ENCODE data around the gene RBP3.

RBP3 gene

GRCh38 chr10:47348138-47348651, at the start of gene RBP3:
TSS of gene RBP3 (plus strand) at chr10:47348363. CDS start at chr10:47348485, 122 bp downstream.
- DNase-seq (ENCODE audit: low read depth): no peak

GRCh38 chr10:47298715-47299114, 49.4 kb upstream of the RBP3 start:
- DNase-seq (ENCODE audit: low read depth): no peak

- DNase-seq (ENCODE audit: low read depth): no peak
Observed at GRCh38 chr10:47299611-47300428, 48.3 kb upstream of the RBP3 start, which contains the start of gene GDF10. TSS of gene GDF10 (plus strand) at chr10:47300197. CDS start at chr10:47300652, 455 bp downstream.

DNA sequence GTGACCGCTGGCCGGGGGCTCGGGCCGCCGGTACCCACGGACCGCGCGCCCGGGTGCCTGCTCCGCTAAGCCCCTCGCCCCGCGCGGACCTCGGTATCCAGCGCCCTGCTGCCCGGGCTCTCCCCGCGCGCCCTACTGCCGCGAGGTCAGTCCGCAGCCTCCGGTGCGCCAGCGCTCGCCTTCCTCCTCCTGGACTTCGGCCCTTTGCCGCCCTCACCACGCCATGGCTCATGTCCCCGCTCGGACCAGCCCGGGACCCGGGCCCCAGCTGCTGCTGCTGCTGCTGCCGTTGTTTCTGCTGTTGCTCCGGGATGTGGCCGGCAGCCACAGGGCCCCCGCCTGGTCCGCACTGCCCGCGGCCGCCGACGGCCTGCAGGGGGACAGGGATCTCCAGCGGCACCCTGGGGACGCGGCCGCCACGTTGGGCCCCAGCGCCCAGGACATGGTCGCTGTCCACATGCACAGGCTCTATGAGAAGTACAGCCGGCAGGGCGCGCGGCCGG, 47.7 kb upstream of the RBP3 start:
- no peak for DNase-seq (ENCODE audit: low read depth)

- DNase-seq (ENCODE audit: low read depth): no peak
Observed at GRCh38 chr10:47301833-47302232, 46.3 kb upstream of the RBP3 start.

GRCh38 chr10:47303105-47303504, 45.1 kb upstream of the RBP3 start:
- no peak for DNase-seq (ENCODE audit: low read depth)

- DNase-seq (ENCODE audit: low read depth): no peak
Observed at GRCh38 chr10:47303866-47304265, 44.3 kb upstream of the RBP3 start.

DNA sequence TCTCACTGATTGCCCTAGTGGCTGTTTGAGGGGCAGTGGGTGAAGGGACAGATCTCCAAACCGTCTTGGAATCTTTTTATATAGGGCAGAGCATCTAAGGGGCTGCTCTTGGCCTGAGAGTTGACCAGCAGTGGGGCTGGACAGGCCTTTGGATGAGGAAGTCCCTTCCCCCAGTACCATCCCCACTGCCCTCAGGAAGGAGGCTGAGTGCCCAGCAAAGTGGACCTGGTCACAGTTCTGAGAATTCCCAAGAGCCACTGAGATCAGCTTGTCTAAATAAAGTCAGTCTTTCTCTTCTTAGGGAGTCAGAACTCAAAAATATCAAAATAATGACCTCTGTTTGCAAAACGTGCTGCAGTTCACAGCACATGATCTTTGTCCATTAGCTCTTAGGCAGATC, 42.6 kb upstream of the RBP3 start:
- DNase-seq (ENCODE audit: low read depth): no peak

- no peak for DNase-seq (ENCODE audit: low read depth)
Observed at GRCh38 chr10:47306387-47307210, 41.6 kb upstream of the RBP3 start.

GRCh38 chr10:47307381-47307780, 40.8 kb upstream of the RBP3 start:
- no peak for DNase-seq (ENCODE audit: low read depth)

GRCh38 chr10:47308775-47309174, 39.4 kb upstream of the RBP3 start:
- no peak for DNase-seq (ENCODE audit: low read depth)

GRCh38 chr10:47309408-47310089, 38.6 kb upstream of the RBP3 start:
- no peak for DNase-seq (ENCODE audit: low read depth)

DNA sequence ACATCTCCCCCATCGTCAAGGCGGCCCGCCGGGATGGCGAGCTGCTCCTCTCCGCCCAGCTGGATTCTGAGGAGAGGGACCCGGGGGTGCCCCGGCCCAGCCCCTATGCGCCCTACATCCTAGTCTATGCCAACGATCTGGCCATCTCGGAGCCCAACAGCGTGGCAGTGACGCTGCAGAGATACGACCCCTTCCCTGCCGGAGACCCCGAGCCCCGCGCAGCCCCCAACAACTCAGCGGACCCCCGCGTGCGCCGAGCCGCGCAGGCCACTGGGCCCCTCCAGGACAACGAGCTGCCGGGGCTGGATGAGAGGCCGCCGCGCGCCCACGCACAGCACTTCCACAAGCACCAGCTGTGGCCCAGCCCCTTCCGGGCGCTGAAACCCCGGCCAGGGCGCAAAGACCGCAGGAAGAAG, 38.1 kb upstream of the RBP3 start:
- DNase-seq (ENCODE audit: low read depth): no peak

DNA sequence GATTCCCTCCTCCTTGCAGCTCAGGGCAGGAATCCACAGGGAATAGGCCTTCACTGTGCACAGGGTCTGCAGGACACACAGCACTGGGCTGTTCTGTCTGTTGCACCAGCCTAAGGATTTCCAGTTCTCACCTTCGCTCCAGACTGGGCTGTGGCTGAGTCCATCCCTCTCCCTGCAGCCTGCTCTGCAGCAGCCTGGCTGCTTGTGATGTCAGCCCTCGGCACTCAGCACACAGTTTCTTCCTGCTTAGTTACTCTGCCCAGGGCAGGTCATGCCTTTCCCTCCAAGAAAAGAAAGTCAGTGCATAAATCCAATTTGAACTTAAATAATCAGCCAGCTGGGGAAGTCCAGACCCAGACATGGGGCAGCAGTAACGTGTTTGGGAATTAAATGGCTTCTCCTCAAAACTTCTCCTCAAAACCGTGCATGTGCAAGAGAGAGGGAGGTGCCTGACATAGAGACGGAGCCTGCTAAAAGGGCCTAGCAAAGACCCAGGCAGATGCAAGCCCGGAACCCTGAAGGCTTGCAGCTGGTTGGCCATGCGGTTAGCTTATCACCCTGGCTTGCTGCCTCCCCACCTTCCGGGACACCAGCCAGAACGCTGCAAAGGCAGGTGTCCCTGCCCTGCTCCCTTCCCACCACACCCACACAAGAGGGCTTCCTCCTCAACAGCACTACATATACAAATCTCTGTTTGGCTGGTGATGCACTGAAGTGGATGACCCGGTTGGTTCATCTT, 36.8 kb upstream of the RBP3 start:
- no peak for DNase-seq (ENCODE audit: low read depth)

- peak; percentile 57 for DNase-seq (ENCODE audit: low read depth)
Observed at GRCh38 chr10:47311932-47312662, 36.1 kb upstream of the RBP3 start.

DNA sequence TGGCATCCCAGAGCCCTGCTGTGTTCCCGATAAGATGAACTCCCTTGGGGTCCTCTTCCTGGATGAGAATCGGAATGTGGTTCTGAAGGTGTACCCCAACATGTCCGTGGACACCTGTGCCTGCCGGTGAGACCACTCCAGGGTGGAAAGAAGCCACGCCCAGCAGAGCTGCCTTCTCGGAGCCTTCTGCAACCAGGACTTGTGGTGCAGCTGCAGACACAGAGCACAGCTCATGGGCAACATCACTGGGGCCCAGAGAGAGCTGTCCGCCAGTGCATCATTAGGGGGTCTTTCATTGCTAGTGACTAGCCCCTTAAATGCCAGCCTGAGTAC, 35.5 kb upstream of the RBP3 start:
- no peak for DNase-seq (ENCODE audit: low read depth)

DNA sequence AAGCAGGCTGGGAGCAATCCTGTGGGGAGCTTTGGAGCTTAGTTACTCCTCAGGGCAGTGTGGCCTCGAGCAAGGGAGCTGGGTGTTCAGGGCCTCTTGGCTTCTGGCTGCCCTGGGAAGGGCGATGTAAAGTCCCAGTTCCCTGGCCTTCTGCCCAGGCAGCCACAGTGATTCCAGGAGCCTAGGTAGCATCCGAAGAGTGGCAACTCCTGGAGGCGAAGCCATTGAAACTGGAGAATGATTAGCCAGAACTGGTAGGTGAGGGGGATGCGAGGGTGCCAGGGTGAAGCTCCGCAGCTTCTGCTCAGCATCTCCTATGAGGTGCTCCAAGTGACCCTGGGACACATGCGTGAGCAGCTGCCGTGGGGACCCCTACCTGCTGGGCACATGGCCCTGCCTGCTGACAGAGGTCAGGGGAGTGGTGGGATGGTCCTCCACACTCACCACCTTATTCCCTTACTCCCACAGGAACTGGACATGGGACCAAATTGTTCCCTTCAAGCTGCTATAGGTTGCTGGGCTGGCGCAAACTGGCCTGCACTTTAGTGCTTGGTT, 33.7 kb upstream of the RBP3 start:
- no peak for DNase-seq (ENCODE audit: low read depth)

- no peak for DNase-seq (ENCODE audit: low read depth)
Observed at GRCh38 chr10:47315421-47315820, 32.7 kb upstream of the RBP3 start.

GRCh38 chr10:47316131-47316530, 32.0 kb upstream of the RBP3 start:
- DNase-seq (ENCODE audit: low read depth): no peak

DNA sequence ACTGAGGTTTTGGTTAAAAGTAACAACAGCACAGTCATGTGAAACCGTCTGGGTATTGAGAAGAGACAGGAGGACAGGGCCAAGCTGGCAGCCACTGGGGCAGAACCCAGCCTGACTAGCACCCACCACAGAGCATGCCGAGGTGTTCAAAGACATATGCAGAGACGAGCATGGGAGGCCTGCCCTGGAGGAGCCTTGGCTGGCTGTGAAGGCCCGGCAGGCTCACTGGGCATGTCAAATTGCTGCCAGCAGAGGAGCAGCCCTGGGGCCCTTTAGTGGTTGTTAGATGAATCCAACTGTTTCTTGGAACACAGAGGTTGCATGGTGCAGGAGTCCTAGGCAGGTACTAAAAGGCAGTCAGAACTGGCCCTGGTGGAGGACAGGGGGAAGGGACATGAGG, 30.9 kb upstream of the RBP3 start:
- no peak for DNase-seq (ENCODE audit: low read depth)

DNA sequence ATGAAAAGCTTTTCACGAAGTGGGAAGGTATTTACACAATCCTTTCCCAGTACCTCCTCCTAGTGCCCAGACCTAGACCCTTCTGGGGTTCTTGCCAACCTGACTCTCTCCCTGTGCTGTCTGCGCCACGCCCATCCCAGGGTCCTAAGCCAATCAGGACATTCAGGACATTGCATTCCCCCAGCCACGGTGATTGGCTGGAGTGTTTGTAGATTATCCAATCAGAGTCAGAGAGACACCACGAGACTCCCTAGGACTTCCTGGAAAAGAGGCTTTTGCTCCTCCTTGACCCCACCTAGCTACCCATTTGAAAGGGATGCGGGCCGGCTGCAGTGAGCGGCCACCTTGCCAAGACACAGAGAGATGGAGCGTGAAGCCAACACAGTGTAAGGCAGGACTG, 29.5 kb upstream of the RBP3 start:
- no peak for DNase-seq (ENCODE audit: low read depth)
